Measurements from ENCODE around the gene KREMEN1.
"Not testable (repeated sequence)": the region's sequence is repeated elsewhere in the genome, so short reads cannot be mapped to it uniquely, and the experiment has no call there.

Gene KREMEN1

DNA sequence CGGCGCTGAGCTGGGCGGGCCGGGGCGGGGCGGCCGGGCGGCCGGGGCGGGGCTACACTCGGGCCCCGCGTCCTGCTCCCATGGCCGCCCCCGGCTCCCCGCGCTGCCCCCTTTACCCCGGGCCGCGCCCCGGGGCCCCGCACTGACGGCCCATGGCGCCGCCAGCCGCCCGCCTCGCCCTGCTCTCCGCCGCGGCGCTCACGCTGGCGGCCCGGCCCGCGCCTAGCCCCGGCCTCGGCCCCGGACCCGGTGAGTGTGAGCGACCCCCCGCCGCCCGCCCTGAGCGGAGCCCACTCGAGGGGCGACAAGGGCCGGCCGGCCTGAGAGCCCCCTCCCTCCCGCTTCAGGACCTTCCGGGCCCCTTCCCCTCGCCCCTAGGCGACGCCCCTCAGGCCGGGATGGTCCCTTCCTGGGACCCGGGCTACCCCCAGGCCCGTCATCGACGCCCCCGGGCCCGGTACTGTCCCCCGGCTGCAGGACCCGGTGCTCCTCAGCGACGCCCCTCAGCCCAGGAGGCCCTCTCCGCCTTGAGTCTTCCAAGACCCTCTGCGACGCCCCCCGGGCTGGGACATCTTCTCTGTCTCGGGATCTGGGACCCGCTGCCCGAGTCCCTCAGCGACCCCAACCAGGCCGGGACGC, at the start of gene KREMEN1:
Gene KREMEN1 (plus strand): TSS at position 57 of the 639 bp plus-strand sequence. CDS start 96 bp downstream, at position 153.
- no peak for DNase-seq

- DNase-seq: no peak
Observed at GRCh38 chr22:29023172-29023796, 49.6 kb upstream of the KREMEN1 start.

DNA sequence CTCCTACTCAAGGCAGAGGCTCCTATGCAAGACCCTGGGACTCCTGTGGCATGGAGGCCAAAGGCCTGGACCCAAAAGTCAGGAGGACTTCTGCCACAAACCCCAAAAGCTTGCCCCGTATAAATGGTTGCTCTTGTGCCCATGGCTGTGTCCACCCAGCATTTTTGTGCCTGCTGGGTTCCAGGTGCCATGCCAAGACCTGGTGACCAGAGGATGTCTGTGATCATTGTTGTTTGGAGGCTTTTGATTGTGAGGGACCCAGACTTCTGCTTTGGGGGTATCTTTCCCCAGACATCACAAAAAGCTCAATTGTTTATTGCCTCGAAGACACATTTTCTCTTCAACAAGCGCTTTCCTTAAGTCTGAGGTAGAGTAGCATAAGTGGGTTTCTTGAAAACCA, 46.3 kb upstream of the KREMEN1 start:
- no peak for DNase-seq

DNA sequence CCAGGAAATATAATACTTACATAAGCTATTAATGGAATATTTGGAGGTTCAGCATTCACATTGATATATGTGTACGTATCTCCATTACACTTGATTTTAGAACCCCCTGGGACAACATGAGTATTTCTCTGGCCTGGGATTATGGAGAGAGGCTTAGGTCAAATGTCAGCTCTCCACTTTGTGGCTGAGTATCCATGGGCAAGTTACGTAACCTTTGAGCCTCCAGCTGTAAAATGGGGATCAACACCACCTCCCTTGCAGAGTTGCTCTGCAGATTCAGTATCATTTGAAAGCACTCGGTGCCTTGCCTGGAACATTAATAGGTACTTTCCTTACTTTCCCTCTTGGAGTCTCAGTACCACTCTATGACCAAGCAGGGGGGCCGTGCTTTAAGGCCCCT, 44.4 kb upstream of the KREMEN1 start:
- DNase-seq: no peak

GRCh38 chr22:29029202-29030000, 43.4 kb upstream of the KREMEN1 start:
- DNase-seq: no peak

GRCh38 chr22:29030016-29030617, 42.7 kb upstream of the KREMEN1 start:
- DNase-seq: no peak

GRCh38 chr22:29030618-29031226, 42.1 kb upstream of the KREMEN1 start:
- DNase-seq: peak; percentile 61

- DNase-seq: peak; percentile 6
Observed at GRCh38 chr22:29031227-29032011, 41.4 kb upstream of the KREMEN1 start.

DNA sequence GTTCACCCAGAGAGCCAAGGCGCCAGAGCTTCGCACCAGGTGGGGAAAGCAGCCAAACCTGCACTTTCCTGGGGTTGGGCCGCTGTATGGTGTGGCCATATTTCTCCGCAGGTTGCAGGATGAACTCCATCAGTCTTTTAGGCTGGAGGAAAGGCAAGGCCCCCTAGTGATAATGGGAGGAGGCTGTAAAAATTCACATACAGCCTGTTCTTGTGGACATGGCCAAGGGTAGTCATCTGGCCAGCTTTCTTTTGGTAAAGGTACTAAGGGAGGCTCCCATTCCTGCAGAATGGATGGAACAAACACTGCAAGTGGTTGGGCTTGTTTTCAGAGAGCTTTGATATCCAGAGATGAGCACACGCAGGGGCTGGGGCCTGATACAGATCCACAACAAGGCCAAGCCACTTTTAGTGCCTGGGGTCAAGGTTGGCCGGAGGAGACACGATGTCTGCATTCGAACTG, 40.8 kb upstream of the KREMEN1 start:
- no peak for DNase-seq

DNA sequence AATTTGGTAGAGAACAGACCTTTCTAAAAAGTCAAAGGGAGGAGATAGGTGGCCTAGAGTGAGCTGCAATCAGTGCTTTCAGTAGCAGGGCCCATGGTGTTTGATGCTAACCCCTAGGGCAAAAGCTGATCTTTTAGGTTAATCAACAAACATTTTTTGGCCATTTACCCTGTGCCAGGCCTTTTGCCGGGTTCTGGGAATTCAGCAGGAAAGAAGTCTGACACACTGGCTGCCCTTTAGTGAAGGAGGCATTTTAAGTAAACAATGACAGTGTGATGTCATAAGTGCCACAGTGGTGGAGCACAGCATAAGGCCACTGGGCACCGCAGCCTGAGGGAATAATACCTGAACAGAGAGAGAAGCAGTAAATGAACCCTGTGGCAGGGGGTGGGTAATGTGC, 40.3 kb upstream of the KREMEN1 start:
- DNase-seq: peak; percentile 69

- peak; percentile 72 for DNase-seq
Observed at GRCh38 chr22:29037340-29037932, 35.4 kb upstream of the KREMEN1 start.

DNA sequence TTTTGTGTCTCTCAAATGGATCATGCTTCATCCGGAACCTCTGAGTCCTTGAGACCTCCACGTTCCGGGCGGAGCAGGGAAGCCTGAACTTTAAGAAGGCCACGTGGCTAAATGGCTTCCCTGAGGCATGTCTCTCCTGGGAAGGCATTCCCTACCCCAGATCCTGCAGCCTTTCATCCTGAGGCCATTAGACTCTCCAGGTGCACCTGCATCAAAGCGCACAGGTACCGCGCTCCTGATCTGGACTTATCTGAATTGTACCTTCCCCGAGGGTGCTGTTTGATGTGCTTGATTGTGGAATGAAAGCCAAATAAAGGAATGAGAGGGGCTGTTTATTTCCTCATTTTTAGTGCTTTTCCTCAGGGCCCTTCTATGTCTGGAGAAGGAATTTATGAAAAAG, 33.7 kb upstream of the KREMEN1 start:
- DNase-seq: peak; percentile 3

DNA sequence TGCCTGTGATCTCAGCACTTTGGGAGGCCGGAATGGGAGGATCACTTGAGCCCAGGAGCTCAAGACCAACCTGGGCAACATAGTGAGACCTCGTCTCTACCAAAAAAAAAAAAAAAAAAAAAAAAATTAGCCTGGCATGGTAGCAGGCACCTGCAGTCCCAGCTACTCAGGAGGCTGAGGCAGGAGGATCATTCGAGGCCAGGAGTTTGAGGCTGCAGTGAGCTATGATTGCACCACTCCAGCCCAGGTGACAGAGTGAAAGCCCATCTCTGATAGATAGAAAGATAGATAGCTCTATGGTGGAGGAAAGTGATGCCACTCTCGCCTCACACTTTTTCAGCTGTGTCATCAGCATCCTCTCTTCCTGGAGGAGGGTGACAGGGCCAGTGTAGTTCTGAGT, 33.2 kb upstream of the KREMEN1 start:
- not testable (repeated sequence) for DNase-seq

GRCh38 chr22:29040385-29041275, 32.2 kb upstream of the KREMEN1 start:
- DNase-seq: peak; percentile 55

- no peak for DNase-seq
Observed at GRCh38 chr22:29041408-29041807, 31.4 kb upstream of the KREMEN1 start.

- no peak for DNase-seq
Observed at GRCh38 chr22:29043906-29044575, 28.8 kb upstream of the KREMEN1 start.

DNA sequence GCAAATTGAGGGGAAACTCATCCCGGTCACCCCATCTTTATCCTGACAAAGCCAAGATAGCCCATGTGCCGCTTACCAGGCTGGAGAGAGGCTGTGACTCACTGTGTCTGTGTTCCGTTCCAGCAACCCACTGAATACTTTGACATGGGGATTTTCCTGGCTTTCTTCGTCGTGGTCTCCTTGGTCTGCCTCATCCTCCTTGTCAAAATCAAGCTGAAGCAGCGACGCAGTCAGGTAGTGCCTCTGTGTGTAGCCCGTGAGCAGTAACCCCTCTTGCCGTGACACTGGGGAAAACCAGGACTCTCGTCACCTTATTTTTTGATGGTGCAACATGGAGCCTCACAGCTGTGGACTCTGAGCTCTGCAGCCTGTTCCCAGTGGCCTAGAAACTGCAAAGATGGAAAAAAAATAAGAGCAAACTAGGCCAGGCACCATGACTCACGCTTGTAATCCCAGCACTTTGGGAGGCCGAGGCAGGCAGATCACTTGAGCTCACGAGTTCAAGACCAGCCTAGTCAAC, 28.1 kb upstream of the KREMEN1 start:
- DNase-seq: no peak

DNA sequence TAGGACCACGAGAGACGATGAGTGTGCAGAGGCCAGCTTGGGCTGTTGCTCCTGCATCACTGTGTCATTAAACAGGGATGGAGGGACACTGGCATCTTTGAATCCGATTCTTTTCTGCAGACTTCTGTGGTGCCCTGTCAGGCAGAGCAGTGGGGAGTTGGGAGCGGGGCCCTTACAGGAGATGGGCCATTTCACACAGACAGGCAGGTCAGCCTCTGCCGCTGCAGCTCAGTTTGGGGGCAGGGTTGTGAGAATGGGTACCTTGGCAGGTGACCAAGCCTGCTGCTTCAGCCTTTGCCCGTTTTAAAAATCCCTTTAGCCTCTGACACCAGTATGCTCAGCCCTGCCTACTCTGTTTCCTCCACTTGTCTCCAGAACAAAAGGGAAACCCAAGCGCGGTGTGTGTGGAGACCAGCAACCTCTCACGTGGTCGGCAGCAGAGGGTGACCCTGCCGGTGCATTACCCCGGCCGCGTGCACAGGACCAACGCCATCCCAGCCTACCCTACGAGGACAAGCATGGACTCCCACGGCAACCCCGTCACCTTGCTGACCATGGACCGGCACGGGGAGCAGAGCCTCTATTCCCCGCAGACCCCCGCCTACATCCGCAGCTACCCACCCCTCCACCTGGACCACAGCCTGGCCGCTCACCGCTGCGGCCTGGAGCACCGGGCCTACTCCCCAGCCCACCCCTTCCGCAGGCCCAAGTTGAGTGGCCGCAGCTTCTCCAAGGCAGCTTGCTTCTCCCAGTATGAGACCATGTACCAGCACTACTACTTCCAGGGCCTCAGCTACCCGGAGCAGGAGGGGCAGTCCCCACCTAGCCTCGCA, 23.8 kb upstream of the KREMEN1 start:
- no peak for DNase-seq

Data from NCI-H2029 (cell line).